K562 (cell line): Measurements from ENCODE around the gene FLAD1. TPM values are rescaled to one million over a fixed set of nuclear protein-coding genes. Genes with fewer than 3 reads are reported as not detected.

Experiments used
- FOSL1 ChIP-seq: fragments of 200-800 bp; sonication (Bioruptor generic); conservative IDR thresholded peaks from 2 replicates; pipeline ENCODE4 v1.6.1; 2016; ENCODE audit warnings: missing genetic modification characterization, missing compliant biosample characterization
- FOXK2 ChIP-seq, 2 experiments: fragments of 450-650 bp; IDR thresholded peaks in 1 of 2; conservative IDR thresholded peaks in 1 of 2; 2 replicates each; pipeline ENCODE4 v1.6.1; 2016; ENCODE audit warnings: low read depth in 2 of 2, mild to moderate bottlenecking in 1 of 2
- HDAC2 ChIP-seq: fragments of 450-650 bp; IDR thresholded peaks from 2 replicates; pipeline ENCODE4 v1.6.1; 2016; ENCODE audit warnings: mild to moderate bottlenecking
- HNRNPK ChIP-seq: fragments of 200-400 bp; formaldehyde crosslinking; IDR thresholded peaks from one replicate; pipeline ENCODE4 v1.6.1; 2018; ENCODE audit warnings: mild to moderate bottlenecking, low read depth, low read length; ENCODE audit not compliant: poor library complexity, severe bottlenecking
- KAT8 ChIP-seq: fragments of 450-650 bp; IDR thresholded peaks from 2 replicates; pipeline ENCODE4 v1.6.1; 2016; ENCODE audit warnings: low read depth, mild to moderate bottlenecking
- KLF13 ChIP-seq: fragments of 450-650 bp; IDR thresholded peaks from 2 replicates; pipeline ENCODE4 v1.6.1; 2016; ENCODE audit warnings: missing genetic modification characterization, low read depth, mild to moderate bottlenecking, missing compliant biosample characterization, moderate library complexity, borderline replicate concordance
- LCOR ChIP-seq: sonication (generic); formaldehyde crosslinking; IDR thresholded peaks from 2 replicates; pipeline ENCODE4 v1.8.0; 2022; ENCODE audit warnings: mild to moderate bottlenecking, missing genetic modification reagents
- MAFF ChIP-seq: IDR thresholded peaks from 2 replicates; pipeline ENCODE4 v1.6.1; 2012; ENCODE audit warnings: low read length, improper control_type of control experiment
- MCM7 ChIP-seq, 2 experiments: fragments of 450-650 bp; IDR thresholded peaks; 2 replicates each; pipeline ENCODE4 v1.6.1; 2016 to 2018
- PTBP1 ChIP-seq: fragments of 200-400 bp; formaldehyde crosslinking; IDR thresholded peaks from 2 replicates; pipeline ENCODE4 v1.6.1; 2017; ENCODE audit warnings: low read depth, low read length
- RNF219 ChIP-seq: fragments of 250-450 bp; sonication (Bioruptor Pico); IDR thresholded peaks from 2 replicates; pipeline ENCODE4 v1.5.0; 2022; ENCODE audit warnings: mild to moderate bottlenecking
- SETDB1 ChIP-seq: IDR thresholded peaks from one replicate; pipeline ENCODE4 v1.6.1; 2012; ENCODE audit warnings: low read length, control low read depth, inconsistent platforms
- TRIM28 ChIP-seq: fragments of 450-650 bp; IDR thresholded peaks from 2 replicates; pipeline ENCODE4 v1.6.1; 2017
- ZBTB17 ChIP-seq: fragments of 450-650 bp; formaldehyde crosslinking; IDR thresholded peaks from 2 replicates; pipeline ENCODE4 v1.4.0; 2020; ENCODE audit warnings: mild to moderate bottlenecking
- ZFP91 ChIP-seq: sonication (generic); formaldehyde crosslinking; IDR thresholded peaks from 2 replicates; pipeline ENCODE4 v1.8.0; 2022; ENCODE audit warnings: mild to moderate bottlenecking, missing genetic modification reagents
- ZNF282 ChIP-seq: sonication (generic); formaldehyde crosslinking; IDR thresholded peaks from 2 replicates; pipeline ENCODE4 v1.8.1; 2023; ENCODE audit warnings: missing genetic modification reagents
- ZNF354B ChIP-seq: fragments of 250-450 bp; sonication (Bioruptor Pico); IDR thresholded peaks from 2 replicates; pipeline ENCODE4 v1.4.0; 2020
- ZNF408 ChIP-seq: fragments of 250-450 bp; sonication (Bioruptor Pico); IDR thresholded peaks from 2 replicates; pipeline ENCODE4 v1.4.0; 2020; ENCODE audit warnings: low read depth, mild to moderate bottlenecking, moderate library complexity
- ZNF785 ChIP-seq: fragments of 250-450 bp; sonication (Bioruptor Pico); IDR thresholded peaks from 2 replicates; pipeline ENCODE4 v1.4.0; 2020; ENCODE audit warnings: mild to moderate bottlenecking
- polyA plus RNA-seq, 8 experiments: library from polyadenylated mRNA; depleted of rRNA in 4 of 8; stranded (reverse) in 5 of 8; unstranded in 3 of 8; fragments of >200 nt; fragmentation: Nextera tagmentation in 2 of 8; fragmentation: Illumina TruSeq in 1 of 8; extraction: Ambion mirVana in 2 of 8; extraction: Trizol in 1 of 8; gene quantifications; 2 replicates each; pipeline versions ENCODE4 v1.2.1 to v1.2.3, GENCODE V29; 2011 to 2014; ENCODE audit warnings: inconsistent platforms in 1 of 8, missing spikeins in 1 of 8
- total RNA-seq, 7 experiments: library from RNA; depleted of rRNA in 6 of 7; stranded (reverse); fragments of >200 nt in 6 of 7; fragmentation: Illumina TruSeq in 2 of 7; extraction: Trizol in 2 of 7; gene quantifications; 2 replicates each; pipeline versions ENCODE4 v1.2.1 to v1.2.3, GENCODE V29; 2011 to 2021; ENCODE audit warnings: low replicate concordance in 1 of 7
- TF ChIP-seq, protein P1 (sequence below): fragments of 450-650 bp; IDR thresholded peaks from 2 replicates; pipeline ENCODE4 v1.6.1; 2016; ENCODE audit warnings: mild to moderate bottlenecking
- TF ChIP-seq, protein P2 (sequence below): fragments of 200-800 bp; sonication (Bioruptor generic); IDR thresholded peaks from 2 replicates; pipeline ENCODE4 v1.6.1; 2017; ENCODE audit warnings: missing genetic modification characterization, missing compliant biosample characterization

The FLAD1 gene
- total and polyA plus RNA-seq, 9 of the 15 experiments (the other 6 are each of a cell fraction or from before 2014, with no cell fraction given), result 24.9 to 85.8 (median 67.0) TPM

GRCh38 chr1:154974102-154974807 lies 8.9 kb upstream of the FLAD1 start, which contains the start of gene CKS1B (continued):
- TF ChIP-seq, protein P1, sequence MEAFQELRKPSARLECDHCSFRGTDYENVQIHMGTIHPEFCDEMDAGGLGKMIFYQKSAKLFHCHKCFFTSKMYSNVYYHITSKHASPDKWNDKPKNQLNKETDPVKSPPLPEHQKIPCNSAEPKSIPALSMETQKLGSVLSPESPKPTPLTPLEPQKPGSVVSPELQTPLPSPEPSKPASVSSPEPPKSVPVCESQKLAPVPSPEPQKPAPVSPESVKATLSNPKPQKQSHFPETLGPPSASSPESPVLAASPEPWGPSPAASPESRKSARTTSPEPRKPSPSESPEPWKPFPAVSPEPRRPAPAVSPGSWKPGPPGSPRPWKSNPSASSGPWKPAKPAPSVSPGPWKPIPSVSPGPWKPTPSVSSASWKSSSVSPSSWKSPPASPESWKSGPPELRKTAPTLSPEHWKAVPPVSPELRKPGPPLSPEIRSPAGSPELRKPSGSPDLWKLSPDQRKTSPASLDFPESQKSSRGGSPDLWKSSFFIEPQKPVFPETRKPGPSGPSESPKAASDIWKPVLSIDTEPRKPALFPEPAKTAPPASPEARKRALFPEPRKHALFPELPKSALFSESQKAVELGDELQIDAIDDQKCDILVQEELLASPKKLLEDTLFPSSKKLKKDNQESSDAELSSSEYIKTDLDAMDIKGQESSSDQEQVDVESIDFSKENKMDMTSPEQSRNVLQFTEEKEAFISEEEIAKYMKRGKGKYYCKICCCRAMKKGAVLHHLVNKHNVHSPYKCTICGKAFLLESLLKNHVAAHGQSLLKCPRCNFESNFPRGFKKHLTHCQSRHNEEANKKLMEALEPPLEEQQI, result no peak
- TF ChIP-seq ZFP91 (CRISPR knock-in tag) (no peak), PTBP1 (no peak), KLF13 (tag) (no peak; the same call in 1 of the 2 replicates), LCOR (peak; percentile 94; the same call in 1 of the 2 replicates), MCM7 (IDR thresholded peaks at IDR 0.05) (no peak), FOSL1 (tag) (peak; percentile 92), ZBTB17 (CRISPR knock-in tag) (no peak), ZNF785 (no peak), ZNF408 (CRISPR knock-in tag) (no peak), KAT8 (no peak), TRIM28 (no peak), HDAC2 (peak; percentile 93), FOXK2 (conservative IDR thresholded peaks at IDR 0.05 in 1 of 2, IDR thresholded peaks at IDR 0.05 in 1 of 2; ENCODE audit: low read depth in 2 of 2) (peak; percentile 90; a peak in 1 of 4 replicates), RNF219 (CRISPR knock-in tag) (no peak), ZNF282 (CRISPR knock-in tag) (no peak), MAFF (no peak), ZNF354B (CRISPR knock-in tag) (no peak), HNRNPK (no peak), SETDB1 (no peak)
- TF ChIP-seq, protein P2, sequence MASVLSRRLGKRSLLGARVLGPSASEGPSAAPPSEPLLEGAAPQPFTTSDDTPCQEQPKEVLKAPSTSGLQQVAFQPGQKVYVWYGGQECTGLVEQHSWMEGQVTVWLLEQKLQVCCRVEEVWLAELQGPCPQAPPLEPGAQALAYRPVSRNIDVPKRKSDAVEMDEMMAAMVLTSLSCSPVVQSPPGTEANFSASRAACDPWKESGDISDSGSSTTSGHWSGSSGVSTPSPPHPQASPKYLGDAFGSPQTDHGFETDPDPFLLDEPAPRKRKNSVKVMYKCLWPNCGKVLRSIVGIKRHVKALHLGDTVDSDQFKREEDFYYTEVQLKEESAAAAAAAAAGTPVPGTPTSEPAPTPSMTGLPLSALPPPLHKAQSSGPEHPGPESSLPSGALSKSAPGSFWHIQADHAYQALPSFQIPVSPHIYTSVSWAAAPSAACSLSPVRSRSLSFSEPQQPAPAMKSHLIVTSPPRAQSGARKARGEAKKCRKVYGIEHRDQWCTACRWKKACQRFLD (CRISPR knock-in tag), result no peak
